Measurements from ENCODE around the gene KRTCAP2.

Gene KRTCAP2

DNA sequence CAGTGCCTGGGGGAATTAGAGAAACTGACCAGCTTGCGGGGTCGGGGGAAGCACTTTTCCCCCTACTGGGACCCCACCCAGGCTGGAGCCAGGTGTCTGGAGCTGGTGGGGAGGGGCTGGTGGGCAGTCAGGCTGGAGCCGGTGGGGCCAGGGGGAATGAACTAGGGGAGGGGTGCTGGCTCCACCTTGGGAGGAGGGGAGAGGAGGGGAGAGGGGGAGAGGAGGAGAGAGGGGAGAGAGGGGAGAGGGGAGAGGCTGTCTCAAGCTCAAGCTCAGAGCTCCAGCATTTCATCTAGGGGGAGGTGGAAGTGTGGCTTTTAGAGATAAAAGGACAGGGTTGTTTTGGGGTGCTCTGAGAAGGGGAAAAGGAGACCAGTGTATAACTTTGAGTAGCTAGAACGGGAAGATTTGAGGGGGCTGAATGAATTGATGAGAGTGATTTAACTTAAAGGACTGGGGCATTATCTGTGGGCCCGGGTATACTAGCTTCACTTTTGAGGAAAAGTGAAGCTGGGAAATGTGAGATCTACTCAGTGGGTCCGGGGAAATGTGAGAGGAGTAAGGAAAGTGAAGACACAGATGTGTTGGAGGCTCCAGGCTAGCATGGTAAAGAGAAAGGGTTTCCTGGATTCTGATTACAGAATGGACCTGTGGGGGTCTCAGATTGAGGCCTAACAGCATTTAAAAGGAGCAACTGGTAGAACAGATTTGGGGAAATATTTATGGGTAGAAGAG, 42.7 kb downstream of the KRTCAP2 start:
- DNase-seq, result no peak

DNA sequence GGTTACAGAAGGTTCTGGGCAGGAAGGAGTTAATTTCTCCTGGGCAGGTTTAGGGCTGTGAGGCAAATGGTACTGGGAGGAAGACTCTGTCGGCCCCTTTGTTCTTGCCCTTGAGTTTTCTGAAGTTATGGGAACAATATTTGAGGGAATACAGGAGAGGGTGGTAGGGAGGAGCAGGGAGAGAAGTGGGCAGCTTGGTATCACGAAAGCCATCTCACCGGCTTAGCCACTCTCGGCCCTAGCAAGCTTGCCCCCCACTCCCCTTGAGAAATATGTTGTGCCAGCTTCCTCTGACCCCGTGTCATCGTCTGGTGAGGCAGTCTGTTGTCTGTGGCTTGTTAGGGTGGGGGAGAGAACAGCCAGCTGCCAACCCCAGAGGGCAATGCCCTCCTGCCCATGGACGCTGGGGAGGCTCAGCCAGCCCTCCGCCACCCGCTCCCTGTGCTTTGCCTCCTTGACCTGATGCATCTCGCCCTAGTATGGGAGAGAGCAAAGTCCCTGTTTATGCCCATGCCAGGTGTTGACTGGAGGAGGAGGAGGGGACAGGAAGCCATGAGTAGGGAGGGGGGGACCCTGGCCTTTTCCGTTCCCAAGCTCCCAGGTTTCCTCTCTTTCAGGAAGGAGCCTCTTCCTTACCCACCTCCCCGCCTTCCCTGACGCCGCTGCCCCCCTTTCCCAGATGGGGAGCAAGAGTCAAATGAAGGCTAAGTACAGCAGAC, 44.2 kb downstream of the KRTCAP2 start:
- no peak for DNase-seq

DNA sequence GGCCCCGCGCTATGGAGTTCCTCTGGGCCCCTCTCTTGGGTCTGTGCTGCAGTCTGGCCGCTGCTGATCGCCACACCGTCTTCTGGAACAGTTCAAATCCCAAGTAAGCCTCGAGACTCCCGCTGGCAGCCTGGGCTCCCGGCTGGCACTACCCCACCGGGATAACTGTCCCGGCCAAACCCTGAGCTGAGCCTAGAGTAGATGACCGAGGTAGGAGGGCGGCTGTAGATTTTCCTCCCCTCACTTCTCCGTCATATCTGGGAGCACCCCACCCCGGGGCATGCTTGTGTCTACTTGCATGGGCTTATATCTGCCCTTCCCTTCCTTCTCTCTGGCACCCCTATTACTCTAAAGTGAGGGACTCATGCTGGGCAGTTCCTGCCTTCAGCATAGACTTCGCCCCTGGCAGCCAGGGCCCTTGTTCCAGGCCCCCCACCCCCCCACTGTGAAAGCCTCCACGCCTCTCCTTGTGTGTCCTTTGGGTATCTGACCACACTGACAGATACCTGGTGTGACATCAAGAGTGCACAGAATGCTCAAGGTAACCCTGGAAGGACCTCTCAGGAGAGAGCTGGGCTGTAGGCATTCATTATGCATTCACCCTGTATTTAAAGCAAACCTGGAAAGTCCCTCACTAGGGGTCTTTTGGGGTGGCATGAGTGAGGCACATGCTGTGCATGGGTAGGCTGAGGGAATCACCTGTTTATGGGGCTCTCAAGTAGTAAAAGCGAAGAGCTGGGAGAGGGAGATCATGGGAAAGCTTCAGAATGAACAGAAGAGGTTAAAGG, 44.9 kb downstream of the KRTCAP2 start:
- no peak for DNase-seq

DNA sequence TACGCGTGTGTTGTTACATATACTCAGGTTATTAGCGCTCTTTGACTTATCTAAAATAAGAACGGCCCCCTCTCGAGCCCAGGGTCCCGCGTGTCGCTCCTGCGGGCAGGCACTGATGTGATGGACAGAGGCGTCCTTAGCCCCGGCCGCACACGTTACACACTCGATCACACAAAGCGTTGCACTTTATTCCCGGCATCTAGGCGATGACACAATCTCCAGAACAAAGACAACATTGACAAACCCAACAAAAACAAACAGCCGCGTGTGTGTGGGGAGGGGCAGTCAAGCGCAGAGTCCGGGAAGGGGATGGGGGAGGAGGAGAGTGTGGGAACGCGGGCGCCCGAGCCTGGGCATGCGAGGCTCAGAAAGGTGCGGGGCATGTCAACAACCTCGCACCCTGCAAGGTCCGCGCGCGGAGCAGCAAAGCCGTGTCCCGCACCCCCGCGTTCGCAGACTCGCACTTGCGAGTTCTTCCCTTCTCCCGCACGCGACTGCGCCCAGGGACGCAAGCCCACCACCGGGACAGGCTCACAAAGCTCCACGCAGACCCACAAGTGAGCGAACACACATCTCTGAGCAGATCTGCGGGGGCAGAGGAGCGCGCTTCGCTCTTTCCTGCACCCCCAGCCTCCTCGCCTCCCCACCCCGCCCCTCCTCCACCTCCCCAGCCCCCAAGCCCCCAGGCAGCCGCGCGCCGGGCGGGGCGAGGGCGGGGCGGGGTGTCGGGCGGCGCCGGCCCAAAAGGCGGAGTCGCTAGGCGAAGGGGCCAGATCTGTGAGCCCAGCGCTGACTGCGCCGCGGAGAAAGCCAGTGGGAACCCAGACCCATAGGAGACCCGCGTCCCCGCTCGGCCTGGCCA, 45.8 kb downstream of the KRTCAP2 start, which contains the start of gene EFNA1:
Gene EFNA1, plus strand, starts transcription at position 772 of the 862 bp plus-strand sequence. CDS start 102 bp downstream, outside the sequence.
- peak; percentile 21 for DNase-seq

DNA sequence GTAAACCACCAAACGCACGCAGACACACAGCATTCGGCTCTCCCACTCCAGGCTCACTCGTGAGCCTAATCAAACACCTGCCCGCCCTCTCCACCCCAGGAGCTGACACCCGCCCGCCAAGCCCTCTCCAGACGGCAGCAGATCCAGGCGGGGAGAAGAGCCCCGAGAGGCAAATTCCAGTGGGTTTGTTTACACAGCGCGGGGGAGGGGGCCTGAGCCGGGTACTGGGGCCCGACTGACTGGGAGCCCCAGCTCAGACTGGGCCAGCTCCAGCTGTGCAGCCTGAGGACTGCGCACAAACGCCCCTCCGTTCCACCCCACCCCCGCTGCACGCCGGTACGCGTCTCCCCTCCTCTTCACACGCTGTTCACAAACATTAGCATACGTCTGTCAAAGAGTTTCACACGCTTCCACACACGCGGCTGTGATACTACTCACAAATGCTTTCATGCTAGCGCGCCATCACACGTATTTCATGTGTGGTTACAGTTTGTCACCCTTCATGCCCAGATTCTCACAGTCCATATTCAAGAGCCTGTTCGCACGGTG, 46.5 kb downstream of the KRTCAP2 start:
- DNase-seq, result no peak

DNA sequence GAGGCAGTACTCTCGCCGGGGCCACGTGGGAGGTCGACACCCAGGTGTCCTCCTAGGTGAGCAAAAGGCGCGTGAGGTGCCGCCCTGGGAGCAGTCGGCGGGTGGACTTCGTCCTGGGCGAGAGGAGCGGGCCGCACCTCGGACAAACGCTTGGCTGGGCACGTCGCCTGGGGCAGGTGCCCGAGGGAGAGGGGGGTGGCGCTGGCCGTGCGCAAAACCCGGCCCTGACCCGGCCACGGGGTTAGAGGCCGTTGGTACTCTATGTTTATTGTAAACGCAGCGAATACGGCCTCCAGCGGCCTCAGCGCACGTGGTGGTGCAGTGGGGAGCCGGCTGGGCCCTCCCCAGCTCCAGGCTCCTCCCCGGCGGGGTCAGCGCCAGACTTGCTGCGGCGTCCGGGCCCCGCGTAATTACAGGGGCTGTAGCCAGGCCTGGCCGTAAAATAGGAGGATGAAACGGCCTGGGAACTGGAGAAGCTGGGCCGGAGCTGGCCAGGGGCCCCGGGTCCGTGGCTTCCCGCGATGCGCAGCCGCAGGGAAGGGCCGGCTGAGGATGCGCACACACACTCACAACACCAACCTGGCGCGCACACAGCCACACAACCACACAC, 47.1 kb downstream of the KRTCAP2 start:
- DNase-seq, result no peak

DNA sequence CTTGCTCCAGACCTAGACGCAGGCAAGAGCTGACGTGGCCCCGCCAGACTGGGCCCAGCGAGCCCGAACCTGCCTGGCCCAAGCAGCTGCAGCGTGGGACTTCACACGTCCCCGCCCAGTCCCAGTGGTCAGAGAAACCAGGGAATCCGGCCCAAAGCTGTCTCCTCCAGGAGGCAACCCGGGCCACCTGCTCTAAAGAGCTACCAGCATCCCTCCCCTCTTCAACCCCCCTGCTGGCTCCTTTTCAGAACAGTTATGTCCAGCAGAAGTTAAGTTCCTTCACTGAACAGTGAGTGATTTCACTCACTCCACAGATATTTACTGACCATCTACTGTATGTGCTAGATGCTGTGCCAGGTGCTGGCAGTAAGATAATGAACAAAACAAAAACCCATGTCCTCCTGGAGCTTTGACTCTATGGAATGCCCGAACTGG, 47.6 kb downstream of the KRTCAP2 start:
- DNase-seq, result no peak

DNA sequence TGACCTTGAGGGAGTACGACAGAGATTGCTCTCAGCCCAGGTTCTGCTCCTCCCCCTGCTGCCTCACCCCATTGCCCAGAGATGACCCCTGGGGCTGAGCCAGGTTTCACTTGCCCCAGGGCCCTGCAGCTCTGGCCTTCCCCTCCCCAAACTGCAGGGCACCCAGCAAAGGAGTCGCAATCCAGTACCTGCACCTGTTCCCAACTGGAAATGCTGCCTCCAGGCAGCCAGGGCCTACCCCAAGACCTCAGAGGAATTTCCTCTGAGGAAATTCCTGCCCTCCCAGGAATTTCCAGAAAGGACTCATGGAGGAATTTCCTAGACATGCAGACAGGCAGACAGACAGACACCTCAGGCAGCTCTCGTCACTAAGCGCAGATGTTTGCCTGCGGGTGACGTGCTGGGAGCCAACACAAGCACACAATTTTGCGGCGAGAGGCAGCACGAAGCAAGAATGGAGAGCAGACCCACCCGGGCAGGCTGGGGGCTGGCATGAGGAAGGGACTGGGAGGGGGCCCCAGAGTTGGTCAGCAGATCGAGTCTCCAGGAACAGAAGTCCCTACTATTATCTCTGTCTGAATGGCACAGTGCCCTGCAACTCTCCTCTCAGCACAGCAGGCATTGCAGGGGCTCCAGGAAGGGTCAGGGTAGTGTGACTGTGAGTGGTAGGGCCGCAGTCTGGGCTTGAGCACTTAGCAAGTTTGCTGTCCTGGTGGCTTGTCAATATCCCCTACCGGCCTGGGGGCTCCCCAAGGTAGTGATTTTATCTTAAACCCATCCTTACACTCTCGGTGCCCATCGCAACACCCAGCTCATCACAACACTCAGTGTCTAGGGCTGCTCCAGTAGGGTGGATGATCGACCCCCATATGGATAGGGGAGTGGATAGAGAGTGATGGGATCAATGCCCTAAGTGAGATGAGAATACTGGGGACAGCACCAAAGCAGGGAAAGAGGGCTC, 48.3 kb downstream of the KRTCAP2 start:
- no peak for DNase-seq

DNA sequence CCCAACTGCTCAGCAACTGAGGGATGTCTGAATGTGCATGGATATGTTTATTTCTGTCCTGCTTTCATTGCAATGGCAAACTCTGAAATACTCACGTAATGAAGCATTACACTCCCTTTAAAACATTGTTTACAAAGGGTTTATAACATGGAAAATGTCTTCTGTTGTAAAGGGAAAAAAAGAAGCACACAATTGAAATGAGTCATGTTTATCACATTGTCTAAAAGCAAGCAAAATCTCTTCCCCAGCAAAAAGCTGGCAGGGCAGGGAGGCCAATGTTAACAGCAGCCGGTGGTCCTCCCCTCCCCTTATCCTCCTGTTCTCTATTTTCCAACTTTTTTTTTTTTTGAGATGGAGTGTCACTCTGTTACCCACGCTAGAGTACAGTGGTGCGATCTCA, 49.3 kb downstream of the KRTCAP2 start:
- DNase-seq, result no peak

DNA sequence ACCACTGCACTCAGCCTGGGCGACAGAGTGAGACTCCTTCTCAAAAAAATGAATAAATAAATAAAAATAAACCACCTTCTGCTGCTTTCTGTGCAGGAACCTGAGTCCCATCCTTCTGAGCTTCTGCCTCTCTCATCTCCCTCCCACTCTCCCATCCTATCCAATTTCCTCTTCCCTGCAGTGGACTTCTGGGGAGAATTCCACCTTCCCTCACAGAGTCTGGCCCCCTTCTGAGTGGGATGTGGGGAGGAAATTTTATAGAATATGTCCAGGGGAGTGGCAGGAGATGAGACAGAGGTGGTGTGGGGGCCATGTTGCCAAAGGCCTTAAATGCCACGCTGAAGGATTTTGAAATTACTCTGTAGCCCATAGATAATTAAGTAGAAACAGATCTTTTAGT, 50.8 kb downstream of the KRTCAP2 start:
- DNase-seq, result no peak

DNA sequence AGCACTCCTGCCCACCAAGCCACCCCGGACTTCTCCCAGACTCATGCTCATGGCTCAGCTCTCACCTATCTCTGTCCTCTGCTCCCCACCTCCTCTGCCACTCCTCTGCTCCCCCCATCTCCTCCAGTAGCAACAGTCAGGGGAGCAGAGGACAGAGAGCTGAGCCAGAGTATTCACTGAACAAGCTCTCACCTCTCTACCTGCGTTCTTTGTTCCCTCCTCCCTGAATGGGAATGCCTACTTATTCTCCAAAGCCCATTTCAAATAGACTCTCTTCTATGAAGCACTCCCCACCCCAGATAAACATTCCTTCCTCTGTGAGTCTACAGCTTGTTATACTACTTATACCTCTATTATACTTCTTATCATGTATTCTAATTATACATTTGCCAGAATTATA, 51.9 kb downstream of the KRTCAP2 start:
- DNase-seq, result no peak

DNA sequence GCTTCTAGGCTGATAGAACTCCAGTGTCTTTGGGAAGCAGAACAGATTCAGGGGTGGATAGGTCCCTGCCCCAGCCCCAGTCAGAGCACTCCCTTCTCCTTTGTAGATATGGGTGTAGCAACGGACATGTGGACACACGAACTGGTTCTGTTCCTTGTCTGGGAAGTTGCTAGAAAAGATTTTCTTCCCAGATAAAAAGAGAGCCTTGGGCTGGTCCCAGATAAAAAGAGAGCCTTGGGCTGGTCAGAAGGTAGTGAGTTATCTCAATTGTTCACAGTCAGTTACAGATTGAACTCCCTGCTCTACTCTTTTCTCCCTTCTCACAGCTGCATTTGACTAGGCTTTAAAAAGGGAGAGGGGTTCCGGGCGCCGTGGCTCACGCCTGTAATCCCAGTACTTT, 52.9 kb downstream of the KRTCAP2 start:
- DNase-seq, result no peak

Data from NCI-H446 treated with DMSO at 0.1 percent for 48 hours (cell line).